IMR-90 (cell line): Measurements from ENCODE around the gene PHAX. TPM values are rescaled to one million over a fixed set of nuclear protein-coding genes. Genes with fewer than 3 reads are reported as not detected.

Source experiments
- ATAC-seq: fragments of 200-7000 bp; cut with Tn5 transposase; 2 replicates; pipeline ENCODE4 v1.9.1; 2020; ENCODE audit warnings: low read depth, mild to moderate bottlenecking, moderate library complexity
- BruUV-seq: library from RNA; stranded (reverse); fragments of 400-500 nt; replicated peaks from 2 replicates; lab custom pipeline; 2021; lab: Mats Ljungman, UMichigan
- CTCF ChIA-PET: fragments of 300-600 bp; formaldehyde crosslinking; extraction: SDS; loops from one replicate; lab custom pipeline; 2021; ENCODE audit warnings: antibody characterized with exemption; lab: Yijun Ruan, JAX
- POLR2A ChIA-PET: fragments of 300-600 bp; sonication (Branson Sonifier 250); formaldehyde crosslinking; loops from one replicate; lab custom pipeline; 2022; ENCODE audit warnings: antibody characterized with exemption; ENCODE audit not compliant: unreplicated experiment; lab: Charles Lee
- DNase-seq: peaks from one replicate; pipeline ENCODE4 v3.0.0; 2013
- H2AFZ ChIP-seq: replicated peaks from 2 replicates; pipeline ENCODE3; 2013; ENCODE audit warnings: low read length, mild to moderate bottlenecking; ENCODE audit not compliant: poor library complexity
- H2AK5ac ChIP-seq: 2 replicates; pipeline ENCODE4 v1.6.1; 2013; ENCODE audit warnings: low read depth, low read length, inconsistent platforms
- H2AK9ac ChIP-seq: replicated peaks from 2 replicates; pipeline ENCODE3; 2013; ENCODE audit warnings: mild to moderate bottlenecking, low read depth, low read length, moderate library complexity; ENCODE audit not compliant: poor library complexity
- H2BK120ac ChIP-seq: 2 replicates; pipeline ENCODE4 v1.6.1; 2013; ENCODE audit warnings: low read depth, low read length, inconsistent platforms
- H2BK15ac ChIP-seq: 3 replicates; pipeline ENCODE4 v1.6.1; 2013; ENCODE audit warnings: low read depth, low read length, inconsistent platforms
- H2BK20ac ChIP-seq: 2 replicates; pipeline ENCODE4 v1.6.1; 2013; ENCODE audit warnings: low read depth, mild to moderate bottlenecking, inconsistent platforms, low read length, moderate library complexity
- H2BK5ac ChIP-seq: 2 replicates; pipeline ENCODE4 v1.6.1; 2013; ENCODE audit warnings: mild to moderate bottlenecking, low read depth, low read length, inconsistent platforms; ENCODE audit not compliant: poor library complexity, severe bottlenecking
- H3K14ac ChIP-seq: replicated peaks from 2 replicates; pipeline ENCODE4 v1.6.1; 2013; ENCODE audit warnings: low read depth, low read length, inconsistent platforms
- H3K18ac ChIP-seq: 2 replicates; pipeline ENCODE4 v1.6.1; 2013; ENCODE audit warnings: low read depth, low read length, control low read depth
- H3K23ac ChIP-seq: 2 replicates; pipeline ENCODE4 v1.6.1; 2013; ENCODE audit warnings: low read depth, low read length, inconsistent platforms
- H3K27ac ChIP-seq: 2 replicates; pipeline ENCODE4 v1.5.1; 2013; ENCODE audit warnings: mild to moderate bottlenecking, control low read depth, low read length; ENCODE audit not compliant: insufficient read depth
- H3K27me3 ChIP-seq: 2 replicates; pipeline ENCODE4 v1.6.1; 2013; ENCODE audit warnings: low read length; ENCODE audit not compliant: control insufficient read depth, insufficient read depth
- H3K36me3 ChIP-seq: 2 replicates; pipeline ENCODE4 v1.6.1; 2013; ENCODE audit warnings: low read length, mixed read lengths; ENCODE audit not compliant: control insufficient read depth, insufficient read depth
- H3K4ac ChIP-seq: 2 replicates; pipeline ENCODE4 v1.6.1; 2013; ENCODE audit warnings: low read depth, low read length, inconsistent platforms
- H3K4me1 ChIP-seq: 2 replicates; pipeline ENCODE4 v1.6.1; 2013; ENCODE audit warnings: low read length, mixed read lengths; ENCODE audit not compliant: control insufficient read depth, insufficient read depth
- H3K4me2 ChIP-seq: 2 replicates; pipeline ENCODE4 v1.6.1; 2013; ENCODE audit warnings: low read depth, mild to moderate bottlenecking, control low read depth, low read length, moderate library complexity
- H3K4me3 ChIP-seq: 2 replicates; pipeline ENCODE4 v1.5.1; 2013; ENCODE audit warnings: low read depth, mild to moderate bottlenecking, control low read depth, low read length, moderate library complexity; ENCODE audit not compliant: insufficient read depth
- H3K56ac ChIP-seq: 2 replicates; pipeline ENCODE4 v1.6.1; 2013; ENCODE audit warnings: low read length, inconsistent platforms; ENCODE audit not compliant: insufficient read depth; ENCODE audit errors: extremely low read depth
- H3K79me1 ChIP-seq, 2 experiments: 2 replicates each; pipeline ENCODE4 v1.6.1; 2013; ENCODE audit warnings: low read length in 2 of 2, inconsistent platforms in 1 of 2, low read depth in 1 of 2
- H3K9ac ChIP-seq: 2 replicates; pipeline ENCODE4 v1.6.1; 2013; ENCODE audit warnings: low read depth, low read length, control low read depth
- H3K9me1 ChIP-seq: 2 replicates; pipeline ENCODE4 v1.6.1; 2013; ENCODE audit warnings: low read length, inconsistent platforms; ENCODE audit not compliant: insufficient read depth
- H3K9me3 ChIP-seq: 2 replicates; pipeline ENCODE4 v1.6.1; 2013; ENCODE audit warnings: low read length; ENCODE audit not compliant: control insufficient read depth, insufficient read depth
- H4K20me1 ChIP-seq: 2 replicates; pipeline ENCODE4 v1.6.1; 2013; ENCODE audit warnings: low read length, inconsistent platforms; ENCODE audit not compliant: insufficient read depth
- H4K5ac ChIP-seq: 2 replicates; pipeline ENCODE4 v1.6.1; 2013; ENCODE audit warnings: mild to moderate bottlenecking, low read depth, low read length, control low read depth
- H4K8ac ChIP-seq, 2 experiments: 2 replicates each; pipeline ENCODE4 v1.6.1; 2013; ENCODE audit warnings: low read depth in 2 of 2, low read length in 2 of 2, control low read depth in 1 of 2, inconsistent platforms in 1 of 2
- H4K91ac ChIP-seq: 2 replicates; pipeline ENCODE4 v1.6.1; 2013; ENCODE audit warnings: low read depth, low read length, inconsistent platforms; ENCODE audit not compliant: insufficient read depth
- BHLHE40 ChIP-seq: fragments of 150-350 bp; IDR thresholded peaks from 2 replicates; pipeline ENCODE4 v1.6.1; 2016; ENCODE audit warnings: mild to moderate bottlenecking, low read depth, low read length
- MAZ ChIP-seq: IDR thresholded peaks from 2 replicates; pipeline ENCODE4 v1.6.1; 2012; ENCODE audit warnings: low read depth, mild to moderate bottlenecking, low read length, improper control_type of control experiment, moderate library complexity, borderline replicate concordance
- POLR2A ChIP-seq: IDR thresholded peaks from 2 replicates; pipeline ENCODE4 v1.6.1; 2012; ENCODE audit warnings: mild to moderate bottlenecking, low read depth, low read length
- RAD21 ChIP-seq: IDR thresholded peaks from 2 replicates; pipeline ENCODE4 v1.6.1; 2012; ENCODE audit warnings: low read length, improper control_type of control experiment
- SMC3 ChIP-seq: fragments of 150-350 bp; IDR thresholded peaks from 2 replicates; pipeline ENCODE4 v1.6.1; 2016; ENCODE audit warnings: low read depth, mild to moderate bottlenecking, antibody characterized with exemption, low read length, moderate library complexity
- USF2 ChIP-seq: fragments of 150-350 bp; IDR thresholded peaks from 2 replicates; pipeline ENCODE4 v1.6.1; 2017; ENCODE audit warnings: mild to moderate bottlenecking, antibody characterized with exemption, low read length, low read depth
- WGBS, 2 experiments: methylation state at CpG; one replicate each; pipeline versions ENCODE4 v1.1.5 to v1.1.7; 2013; ENCODE audit warnings: missing lambda C conversion rate in 2 of 2; ENCODE audit not compliant: insufficient read length in 1 of 2; ENCODE audit errors: extremely low coverage in 2 of 2; 5-methylcytosine and 5-hydroxymethylcytosine counted together
- dilution Hi-C: fragments of 300-500 bp; cut with HindIII; formaldehyde crosslinking; loops from one replicate; pipeline ENCODE4 v1.14.3; 2018; ENCODE audit warnings: low sequenced_read_pairs; ENCODE audit not compliant: unreplicated experiment
- in situ Hi-C: fragments of 300-500 bp; cut with MboI; formaldehyde crosslinking; loops from 3 replicates; pipeline ENCODE4 v1.14.3; 2019; ENCODE audit warnings: low sequenced_read_pairs, inconsistent platforms, mixed read lengths
- intact Hi-C: fragments of 100-400 bp; cut with micrococcal nuclease; formaldehyde crosslinking; loops from 2 replicates; pipeline ENCODE4 v1.10.0; 2022
- polyA plus RNA-seq, 3 experiments: library from polyadenylated mRNA; depleted of rRNA; stranded (reverse); fragments of >200 nt; gene quantifications; 2 replicates each; pipeline ENCODE4 v1.2.3, GENCODE V29; 2012; ENCODE audit warnings: low replicate concordance in 1 of 3
- total RNA-seq: library from RNA; depleted of rRNA; stranded (reverse); fragments of >200 nt; gene quantifications from 2 replicates; pipeline ENCODE4 v1.2.3, GENCODE V29; 2012
- TF ChIP-seq, protein P1 (sequence below): fragments of 150-350 bp; IDR thresholded peaks from 2 replicates; pipeline ENCODE4 v1.6.1; 2016; ENCODE audit warnings: low read depth, mild to moderate bottlenecking, low read length, moderate library complexity, borderline replicate concordance

Gene PHAX
- total and polyA plus RNA-seq, 2 of the 4 experiments (the other 2 are of a cell fraction) = 32.5 to 46.4 TPM

DNA sequence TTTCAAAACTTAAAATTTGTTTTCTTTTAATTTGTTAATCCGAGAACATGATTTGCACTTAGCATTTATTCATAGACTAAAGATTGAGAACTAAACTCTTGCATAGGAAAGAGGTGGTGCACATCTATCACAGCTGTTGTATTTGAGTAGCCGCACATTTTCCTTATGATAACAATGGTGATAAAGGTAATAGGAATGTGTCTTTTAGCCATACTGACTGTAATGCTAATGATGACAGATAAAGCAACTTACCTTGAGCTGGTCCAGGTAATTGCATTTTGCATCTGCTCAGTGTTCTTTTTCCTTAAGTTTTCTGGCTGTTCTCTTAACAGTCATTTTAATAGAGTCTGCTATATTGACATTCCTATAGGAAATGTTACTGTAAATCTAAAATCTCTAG lies 19.0 kb downstream of the PHAX start:
- Histone ChIP-seq H3K9me1 (no peaks in the 10 kb centered on the region), H4K91ac (no peak overlapping the region), H4K20me1 (no peaks in the 10 kb centered on the region), H2AFZ (no peak overlapping the region), H3K18ac (no peak overlapping the region), H4K5ac (no peak overlapping the region), H2BK15ac (no peak overlapping the region), H3K56ac (no peak overlapping the region), H3K4me1 (no peaks in the 10 kb centered on the region), H2BK120ac (no peak overlapping the region), H2BK20ac (no peak overlapping the region), H3K36me3 (peaks cover 22% of the 10 kb centered on the region), H3K9ac (no peak overlapping the region), H2AK5ac (no peak overlapping the region), H4K8ac (no peak overlapping the region), H3K4ac (no peak overlapping the region), H3K9me3 (no peaks in the 10 kb centered on the region), H3K27me3 (no peaks in the 10 kb centered on the region), H3K27ac (no peak overlapping the region), H3K4me3 (no peak overlapping the region), H3K79me1 (peaks cover 14 to 22% of the 10 kb centered on the region in 2 experiments), H2BK5ac (no peak overlapping the region), H3K4me2 (no peak overlapping the region), H3K14ac (no peak overlapping the region), H3K23ac (no peak overlapping the region), H2AK9ac (no peak overlapping the region)
- 100% methylated on average over 1 of the region's 2 CpGs; no CpG with 5 or more reads in 1 of the 2 experiments for WGBS, 2 experiments
- DNase-seq (no peak), ATAC-seq (no peak)
- TF ChIP-seq SMC3 = no peak
- TF ChIP-seq MAZ = no peak
- TF ChIP-seq RAD21 = no peak
- no peak for TF ChIP-seq USF2
- no peak for TF ChIP-seq POLR2A
- no peak for TF ChIP-seq BHLHE40
- TF ChIP-seq, protein P1, sequence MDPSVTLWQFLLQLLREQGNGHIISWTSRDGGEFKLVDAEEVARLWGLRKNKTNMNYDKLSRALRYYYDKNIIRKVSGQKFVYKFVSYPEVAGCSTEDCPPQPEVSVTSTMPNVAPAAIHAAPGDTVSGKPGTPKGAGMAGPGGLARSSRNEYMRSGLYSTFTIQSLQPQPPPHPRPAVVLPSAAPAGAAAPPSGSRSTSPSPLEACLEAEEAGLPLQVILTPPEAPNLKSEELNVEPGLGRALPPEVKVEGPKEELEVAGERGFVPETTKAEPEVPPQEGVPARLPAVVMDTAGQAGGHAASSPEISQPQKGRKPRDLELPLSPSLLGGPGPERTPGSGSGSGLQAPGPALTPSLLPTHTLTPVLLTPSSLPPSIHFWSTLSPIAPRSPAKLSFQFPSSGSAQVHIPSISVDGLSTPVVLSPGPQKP = no peak
- ChIA-PET CTCF (no interaction called here), POLR2A (interaction anchor here (0.7 kb wide), 1 partner anchor 47 kb away, joined by 5 read pairs; no protein-coding TSS in a partner anchor)
- intact Hi-C loops = no loop called here
- dilution Hi-C loops = no loop called here
- in situ Hi-C loops = no loop called here
- no TSS peak for BruUV-seq
